HFF-Myc (cell line): Measurements from ENCODE around the gene TH.

Experiments used
- DNase-seq: peaks from one replicate; pipeline ENCODE4 v3.0.0-alpha.2; 2011; ENCODE audit warnings: low read depth; ENCODE audit errors: extremely low read depth
- H3K4me3 ChIP-seq: replicated peaks from 2 replicates; pipeline ENCODE4 v1.5.1; 2011; ENCODE audit warnings: low read depth, mild to moderate bottlenecking, control low read depth, low read length
- TF ChIP-seq, protein P1 (sequence below): IDR thresholded peaks from 2 replicates; pipeline ENCODE4 v1.5.1; 2012; ENCODE audit warnings: mild to moderate bottlenecking, low read depth, low read length, control low read depth; ENCODE audit errors: missing control alignments

The TH gene

DNA sequence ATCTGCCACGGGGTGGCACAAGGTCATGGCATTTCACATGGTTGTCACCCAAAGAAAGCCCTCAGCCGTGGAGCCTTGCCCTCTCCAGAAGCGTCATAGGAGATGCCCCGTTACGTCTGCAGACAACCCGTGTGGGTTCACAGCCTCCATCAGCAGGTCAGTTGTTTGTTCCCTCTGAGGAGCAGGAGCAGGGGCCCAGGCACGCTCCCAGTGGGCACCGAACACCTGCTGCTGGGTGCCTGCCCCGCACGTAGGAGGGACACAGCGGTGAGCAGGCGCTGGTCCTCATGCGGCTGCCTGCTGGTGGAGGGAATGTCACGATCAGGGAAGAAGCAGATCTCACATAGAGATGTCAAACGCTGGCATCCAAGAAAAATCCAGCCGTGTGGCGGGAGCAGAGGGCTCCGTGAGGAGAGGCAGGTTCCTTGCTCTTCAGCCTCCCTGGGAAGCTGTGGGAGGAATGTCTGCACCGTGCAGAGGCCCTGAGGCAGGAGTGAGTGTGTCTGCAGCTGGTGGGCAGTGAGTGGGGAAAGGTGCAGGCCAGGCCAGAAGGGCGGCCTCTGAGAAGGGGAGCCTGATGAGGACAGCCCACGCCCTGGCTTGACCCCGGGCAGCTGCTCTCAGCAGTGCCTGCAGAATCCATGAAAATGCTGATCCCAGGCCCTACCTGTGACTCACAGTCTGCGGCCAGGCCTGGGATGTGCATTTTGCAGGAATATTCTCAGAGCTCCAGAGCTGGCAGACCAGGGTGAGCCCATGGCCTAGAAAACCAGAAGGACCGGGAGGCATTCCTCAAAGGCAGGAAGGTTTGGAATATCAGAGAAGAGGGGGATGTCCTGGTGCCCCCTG lies 36.4 kb upstream of the TH start:
- no peak overlapping the region for H3K4me3 ChIP-seq
- TF ChIP-seq, protein P1, sequence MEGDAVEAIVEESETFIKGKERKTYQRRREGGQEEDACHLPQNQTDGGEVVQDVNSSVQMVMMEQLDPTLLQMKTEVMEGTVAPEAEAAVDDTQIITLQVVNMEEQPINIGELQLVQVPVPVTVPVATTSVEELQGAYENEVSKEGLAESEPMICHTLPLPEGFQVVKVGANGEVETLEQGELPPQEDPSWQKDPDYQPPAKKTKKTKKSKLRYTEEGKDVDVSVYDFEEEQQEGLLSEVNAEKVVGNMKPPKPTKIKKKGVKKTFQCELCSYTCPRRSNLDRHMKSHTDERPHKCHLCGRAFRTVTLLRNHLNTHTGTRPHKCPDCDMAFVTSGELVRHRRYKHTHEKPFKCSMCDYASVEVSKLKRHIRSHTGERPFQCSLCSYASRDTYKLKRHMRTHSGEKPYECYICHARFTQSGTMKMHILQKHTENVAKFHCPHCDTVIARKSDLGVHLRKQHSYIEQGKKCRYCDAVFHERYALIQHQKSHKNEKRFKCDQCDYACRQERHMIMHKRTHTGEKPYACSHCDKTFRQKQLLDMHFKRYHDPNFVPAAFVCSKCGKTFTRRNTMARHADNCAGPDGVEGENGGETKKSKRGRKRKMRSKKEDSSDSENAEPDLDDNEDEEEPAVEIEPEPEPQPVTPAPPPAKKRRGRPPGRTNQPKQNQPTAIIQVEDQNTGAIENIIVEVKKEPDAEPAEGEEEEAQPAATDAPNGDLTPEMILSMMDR: no peak
- DNase-seq: no peak

DNA sequence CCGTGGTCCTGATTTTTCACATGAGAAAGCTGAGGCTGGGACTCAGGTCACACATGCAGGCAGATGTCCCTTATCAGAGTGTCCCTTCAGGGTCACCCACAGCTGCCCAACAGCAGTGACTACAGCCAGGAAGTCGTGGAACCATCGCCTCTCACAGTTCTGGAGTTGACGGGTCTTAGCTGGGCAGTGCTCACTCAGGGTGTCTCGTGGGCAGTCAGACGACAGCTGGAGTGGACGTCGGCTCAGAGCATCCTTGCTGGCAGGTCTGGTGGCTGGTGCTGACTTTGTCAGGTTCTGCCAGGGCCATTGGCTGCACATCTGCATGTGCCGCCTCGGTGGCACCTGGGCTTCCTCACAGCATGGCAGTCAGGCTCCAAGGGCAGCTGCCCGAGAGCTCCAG lies 35.6 kb upstream of the TH start:
- no peak for DNase-seq
- H3K4me3 ChIP-seq: no peak overlapping the region
- TF ChIP-seq, protein P1: no peak

DNA sequence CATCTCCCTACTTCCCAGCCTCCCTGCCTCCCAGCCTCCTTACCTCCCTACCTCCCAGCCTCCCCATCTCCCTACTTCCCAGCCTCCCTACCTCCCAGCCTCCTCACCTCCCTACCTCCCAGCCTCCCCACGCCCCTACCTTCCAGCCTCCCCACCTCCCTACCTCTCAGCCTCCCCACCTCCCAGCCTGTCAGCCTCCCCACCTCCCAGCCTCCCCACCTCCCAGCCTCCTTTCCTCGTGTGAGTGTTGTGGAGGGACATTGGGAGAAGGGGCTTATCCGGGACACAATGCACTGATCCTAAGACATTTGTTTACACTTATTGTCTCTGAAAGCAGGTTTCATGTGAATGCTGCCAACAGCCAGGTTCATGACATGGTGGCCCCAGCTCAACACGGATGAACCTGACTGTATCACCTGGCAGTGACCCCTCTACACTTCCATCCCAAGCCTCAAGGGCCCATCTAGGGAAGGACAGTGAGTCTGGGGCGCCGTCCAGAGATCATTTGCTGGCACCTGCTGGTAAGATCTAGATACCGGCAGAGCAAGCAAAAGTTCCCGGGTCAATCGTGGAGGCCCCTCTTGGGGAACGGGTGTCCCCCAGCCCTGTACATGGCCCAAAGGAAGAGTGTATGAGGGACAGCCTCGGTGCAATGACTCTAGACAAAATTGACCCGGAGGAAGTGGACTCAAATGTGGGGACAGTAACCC lies 34.5 kb upstream of the TH start:
- no peak for DNase-seq
- TF ChIP-seq, protein P1: no peak
- H3K4me3 ChIP-seq: no peak overlapping the region

DNA sequence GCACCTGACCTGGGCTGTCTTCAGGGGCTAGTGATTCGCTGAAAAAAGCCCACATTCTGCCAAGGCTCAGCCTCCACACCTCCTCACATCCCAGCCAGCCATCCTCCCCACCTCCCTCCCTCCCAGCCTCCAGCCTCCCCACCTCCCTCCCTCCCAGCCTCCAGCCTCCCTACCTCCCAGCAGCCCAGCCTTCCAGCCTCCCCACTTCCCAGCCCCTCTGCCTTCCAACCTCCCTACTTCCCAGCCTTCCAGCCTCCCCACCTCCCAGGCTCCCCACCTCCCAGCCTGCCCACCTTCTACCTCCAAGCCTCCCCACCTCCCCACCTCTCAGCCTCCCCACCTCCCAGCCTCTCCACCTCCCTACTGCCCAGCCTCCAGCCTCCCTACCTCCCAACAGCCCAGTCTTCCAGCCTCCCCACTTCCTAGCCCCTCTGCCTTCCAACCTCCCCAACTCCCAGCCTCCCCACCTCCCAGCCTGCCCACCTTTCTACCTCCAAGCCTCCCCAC lies 33.7 kb upstream of the TH start:
- H3K4me3 ChIP-seq: no peak overlapping the region
- DNase-seq: no peak
- TF ChIP-seq, protein P1: no peak

DNA sequence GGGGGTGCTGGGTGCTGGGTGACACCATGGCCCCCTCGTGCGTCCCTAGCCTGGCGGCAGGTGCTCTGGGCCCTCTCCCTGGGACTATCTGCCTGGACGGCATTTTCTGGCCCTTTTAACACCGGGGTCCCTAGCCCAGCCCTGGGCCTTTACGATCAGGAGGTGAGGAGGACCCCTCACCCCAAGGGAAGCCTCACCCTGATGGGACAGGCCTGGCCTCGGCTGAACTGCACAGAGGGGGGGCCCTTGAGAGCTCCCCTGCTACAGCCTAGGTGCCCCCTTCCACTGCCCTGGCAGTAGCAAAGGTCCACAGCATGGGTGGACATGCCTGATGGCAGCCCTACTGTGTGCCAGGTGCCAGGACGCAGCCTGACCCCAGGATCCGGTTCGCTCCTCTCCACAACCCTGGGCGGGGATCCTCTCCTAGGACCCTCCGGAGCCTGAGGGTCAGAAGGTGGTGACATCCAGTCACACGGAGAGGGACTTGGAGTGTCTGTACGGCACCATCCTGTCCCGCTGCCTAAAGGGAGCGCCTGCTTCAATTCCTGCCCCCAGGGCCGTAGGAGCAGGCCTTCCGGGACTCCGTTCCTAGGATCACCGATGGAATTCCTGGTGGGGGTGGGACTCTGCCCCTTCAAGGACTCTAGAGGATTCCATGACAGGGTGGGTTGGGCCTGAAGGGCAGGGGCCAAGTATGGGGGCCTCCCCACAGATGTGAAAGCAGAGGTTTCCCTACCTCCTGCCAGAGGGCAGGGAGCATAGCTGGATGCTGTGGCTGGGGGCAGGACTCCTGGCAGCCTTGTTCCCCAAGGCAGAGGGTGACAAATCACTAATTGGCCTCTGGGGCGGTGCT lies 33.0 kb upstream of the TH start:
- TF ChIP-seq, protein P1: no peak
- DNase-seq: no peak
- H3K4me3 ChIP-seq: no peak overlapping the region

DNA sequence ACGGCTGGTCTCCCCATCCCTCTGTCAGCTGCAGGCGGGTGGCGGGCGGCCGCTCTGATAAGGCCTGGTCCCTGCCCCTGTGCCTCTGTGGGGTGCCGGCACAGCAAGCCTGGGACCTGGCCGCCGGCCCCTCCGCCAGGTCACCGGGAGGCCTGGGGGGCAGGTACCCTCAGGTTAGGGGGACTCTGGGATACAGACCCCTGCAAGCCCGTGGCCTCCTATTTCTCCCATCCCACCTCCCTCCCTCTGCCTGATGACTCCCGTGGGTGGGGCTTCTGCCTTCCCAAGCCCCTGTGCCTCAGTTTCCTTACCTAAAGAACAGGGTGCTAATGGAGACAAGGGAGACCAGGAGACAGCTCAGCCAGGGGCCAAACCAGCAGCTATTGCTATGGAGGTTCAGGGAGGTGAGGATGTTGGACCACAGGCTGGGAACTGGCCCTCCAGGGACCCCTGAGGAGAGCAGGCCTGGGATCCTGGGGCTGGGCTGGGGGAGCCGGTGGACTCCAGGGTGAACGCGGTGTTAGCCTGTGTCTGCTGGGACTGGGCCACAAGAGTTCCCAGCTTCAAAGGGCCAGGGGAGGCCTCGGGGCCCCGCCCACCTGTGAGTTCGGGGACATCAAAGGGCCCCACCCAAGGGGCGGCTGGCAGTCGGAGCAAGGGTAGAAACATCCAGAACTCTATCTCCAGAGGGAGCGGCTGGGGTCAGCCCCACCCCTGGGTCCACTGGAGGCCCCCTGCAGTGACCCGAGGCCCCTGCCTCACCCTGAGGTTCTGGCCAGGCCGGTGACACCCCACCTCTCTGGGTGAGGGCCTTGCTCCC lies 32.0 kb upstream of the TH start:
- H3K4me3 ChIP-seq: no peak overlapping the region
- TF ChIP-seq, protein P1: no peak
- DNase-seq: no peak
